Fibroblast of upper back skin (primary cell): Measurements from ENCODE around the gene CLIP4.

Experiments used
- DNase-seq: peaks from one replicate; pipeline ENCODE4 v3.0.0-alpha.2; 2013

Gene CLIP4

DNA sequence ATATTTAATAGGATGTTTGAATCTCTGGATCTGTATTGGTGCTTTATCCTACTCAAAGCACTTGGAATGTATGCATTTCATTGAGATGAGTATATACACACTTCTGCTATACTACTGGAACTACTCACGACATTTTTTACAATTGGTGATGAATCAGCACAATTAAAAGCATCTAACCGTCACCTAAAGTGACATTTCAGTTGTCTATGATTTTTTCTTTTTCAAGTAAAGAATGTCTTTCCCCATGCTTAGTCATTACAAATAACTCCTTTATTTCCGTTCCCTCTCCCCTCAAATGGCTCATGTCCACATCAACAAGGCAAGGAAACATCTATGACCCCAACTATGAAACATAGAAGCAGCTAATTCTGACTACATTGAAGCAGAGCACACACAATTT is 77.3 kb downstream of the CLIP4 start:
- DNase-seq: peak; percentile 87

DNA sequence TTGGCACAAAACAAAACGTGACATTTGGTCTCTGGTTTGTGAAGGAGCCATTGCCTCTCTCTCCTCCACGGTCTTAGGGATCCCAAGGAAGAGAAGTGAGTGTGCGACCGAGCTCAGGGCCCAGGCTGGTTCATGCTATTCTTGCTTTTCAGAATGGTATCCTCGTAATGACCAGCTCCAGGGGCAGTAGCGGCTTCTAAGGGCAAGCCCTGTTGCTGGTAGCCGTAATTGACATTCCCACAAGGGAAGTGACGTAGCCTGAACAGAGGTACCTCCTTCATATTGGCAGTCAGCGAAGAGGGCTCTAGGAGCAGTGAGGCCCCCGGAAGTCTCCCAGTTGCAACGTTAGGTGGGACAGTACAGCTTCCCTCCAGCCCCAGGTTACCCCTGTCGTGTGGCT is 77.9 kb downstream of the CLIP4 start:
- DNase-seq: no peak

DNA sequence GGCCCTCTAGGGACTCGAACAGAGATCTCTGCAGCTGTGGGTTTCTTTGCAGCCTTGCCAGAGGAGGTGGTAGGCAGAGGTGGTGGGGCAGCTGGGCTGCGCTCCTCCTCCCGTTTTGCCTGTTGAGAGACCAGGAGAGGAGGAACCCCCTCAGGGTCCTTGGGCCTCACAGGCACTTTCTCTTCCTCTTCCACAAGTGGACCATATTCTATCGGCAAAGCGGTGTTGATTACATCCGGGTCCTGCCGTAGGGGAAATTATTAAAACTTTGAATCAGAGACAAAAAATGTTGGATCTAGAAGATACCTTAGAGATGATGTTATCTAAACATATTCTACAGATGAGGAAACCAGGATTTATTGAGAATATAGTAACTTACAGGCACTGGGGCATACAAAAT is 78.5 kb downstream of the CLIP4 start:
- no peak for DNase-seq

DNA sequence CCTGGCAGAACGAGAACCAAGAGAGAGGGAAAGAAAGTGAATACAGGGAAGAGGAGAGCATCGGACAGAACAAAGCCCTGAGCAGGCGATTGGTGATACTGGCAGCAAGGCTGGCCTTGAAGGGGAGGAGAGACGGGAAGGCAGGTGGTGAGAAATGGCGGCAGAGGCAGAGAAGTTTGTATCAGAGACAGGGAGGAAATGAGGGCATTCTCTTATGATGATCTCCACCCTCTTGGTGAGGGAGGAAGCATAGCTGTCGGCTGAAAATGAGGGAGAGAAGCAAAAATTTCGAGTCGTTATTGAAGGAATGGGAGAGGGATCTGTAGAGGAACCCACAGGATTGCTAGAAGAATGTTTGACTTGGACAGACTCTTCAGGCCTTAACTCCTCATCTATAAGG is 80.6 kb downstream of the CLIP4 start:
- peak; percentile 42 for DNase-seq

DNA sequence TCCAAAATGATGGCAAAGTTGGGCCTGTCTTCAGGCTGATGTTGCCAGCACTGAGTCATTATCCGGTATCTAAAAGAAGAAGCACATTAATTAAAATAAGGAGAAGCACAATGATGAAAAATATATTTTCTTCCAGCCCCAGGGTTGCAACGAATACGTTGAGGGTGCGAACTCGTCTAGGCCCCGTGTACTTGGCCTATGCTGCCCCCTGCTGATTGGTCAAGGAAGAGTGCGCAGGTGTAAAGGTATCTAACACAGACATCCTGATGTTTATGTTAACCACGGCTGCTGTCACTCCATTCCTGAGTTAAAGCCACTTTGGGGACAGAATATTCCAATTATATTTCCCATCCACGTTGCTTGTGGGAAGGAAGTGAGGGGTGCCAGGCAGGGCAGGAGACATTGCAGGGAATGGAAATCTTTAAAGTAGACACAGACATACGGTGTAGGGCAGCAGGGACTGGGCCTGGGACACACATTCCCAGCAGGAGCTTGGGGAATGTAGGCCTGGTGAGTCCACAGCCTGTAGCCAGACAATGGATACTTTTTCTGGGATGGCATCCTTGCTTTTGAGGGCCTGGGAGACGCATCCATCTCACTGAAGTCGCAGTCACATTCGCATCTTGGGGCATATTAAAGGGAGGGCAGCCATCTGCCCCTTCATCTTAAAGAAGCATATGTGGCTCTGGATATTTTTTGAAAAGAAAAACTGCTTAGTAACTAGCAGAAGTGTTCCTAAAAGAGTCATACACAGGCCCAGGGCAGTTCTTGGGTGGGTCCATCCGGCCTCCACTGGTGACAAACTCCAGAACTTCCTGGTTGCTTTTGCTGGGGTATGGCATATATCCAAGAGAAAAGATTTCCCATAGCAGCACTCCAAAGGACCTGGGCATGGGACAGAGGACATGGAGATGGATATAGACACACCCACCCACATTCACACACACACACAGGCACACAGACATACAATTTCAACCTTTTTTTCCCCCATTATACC is 81.9 kb downstream of the CLIP4 start:
- peak; percentile 64 for DNase-seq

DNA sequence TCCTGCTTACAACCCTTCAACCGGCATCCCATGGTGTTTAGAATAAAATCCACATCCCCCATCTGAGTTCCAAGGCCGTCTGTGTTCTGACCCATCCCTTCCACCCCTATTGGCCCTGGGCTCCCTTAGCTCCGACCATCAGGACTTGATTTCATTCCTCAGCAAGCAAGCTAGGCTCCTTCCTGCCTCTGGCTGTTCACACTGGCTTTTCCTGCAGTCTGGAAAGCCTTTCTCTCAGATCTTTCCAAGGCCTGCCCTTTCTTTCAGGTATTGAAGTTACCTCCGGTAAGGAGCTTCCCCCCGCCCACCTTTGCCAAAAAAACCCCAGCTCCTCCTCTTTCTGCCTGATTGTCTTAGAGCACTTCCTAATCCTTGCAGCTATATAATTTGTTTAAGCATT is 86.8 kb downstream of the CLIP4 start:
- DNase-seq: no peak

DNA sequence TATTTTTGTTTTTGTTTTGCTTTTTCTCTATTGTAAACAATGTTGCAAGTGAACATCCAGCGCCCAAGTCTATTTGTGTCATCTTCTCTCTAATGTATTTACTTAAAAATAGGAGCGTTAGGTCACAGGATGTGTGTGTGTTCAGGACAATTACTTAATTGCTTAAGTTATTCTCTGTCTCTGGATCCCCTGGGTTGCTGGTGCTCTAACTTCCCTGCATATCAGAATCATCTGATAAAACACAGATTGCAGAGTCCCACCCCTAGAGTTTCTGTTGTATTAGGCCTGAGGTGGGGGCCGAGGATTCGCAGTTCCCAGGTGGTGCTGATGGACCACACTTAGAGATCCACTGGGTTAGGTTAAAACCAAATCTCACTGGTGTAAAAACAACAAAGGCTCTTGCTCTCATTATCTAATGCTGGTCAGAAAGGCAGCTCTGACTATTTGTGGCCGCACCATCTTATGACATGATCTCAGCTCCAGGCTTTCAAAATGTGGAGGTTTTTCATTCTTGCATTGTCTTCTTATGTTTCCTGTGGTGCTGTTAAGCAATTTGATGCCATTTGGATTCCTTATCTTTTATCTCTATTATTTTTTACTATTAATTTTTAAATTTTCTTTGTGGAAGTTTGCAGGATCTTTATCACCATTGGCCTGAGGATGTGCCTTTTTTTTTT is 87.7 kb downstream of the CLIP4 start:
- DNase-seq: no peak

DNA sequence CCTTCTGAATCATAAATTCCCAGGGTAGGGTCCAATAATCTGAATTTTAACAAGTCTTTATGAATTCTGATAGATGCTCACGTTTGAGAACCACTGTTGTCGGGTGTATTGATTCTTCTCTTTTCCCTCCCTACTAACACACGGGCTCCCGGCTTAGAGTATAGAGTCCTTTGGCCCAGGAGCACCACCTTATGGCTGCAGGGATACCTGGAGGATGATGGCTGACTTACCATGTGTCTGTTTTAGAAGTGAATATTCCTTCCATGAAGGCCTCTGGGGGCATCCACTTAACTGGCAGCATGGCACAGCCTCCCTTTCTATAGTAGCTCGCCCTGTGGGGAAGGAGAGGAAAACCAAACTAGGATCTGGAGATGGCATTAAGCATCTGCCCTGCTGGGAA is 91.7 kb downstream of the CLIP4 start:
- DNase-seq: no peak

DNA sequence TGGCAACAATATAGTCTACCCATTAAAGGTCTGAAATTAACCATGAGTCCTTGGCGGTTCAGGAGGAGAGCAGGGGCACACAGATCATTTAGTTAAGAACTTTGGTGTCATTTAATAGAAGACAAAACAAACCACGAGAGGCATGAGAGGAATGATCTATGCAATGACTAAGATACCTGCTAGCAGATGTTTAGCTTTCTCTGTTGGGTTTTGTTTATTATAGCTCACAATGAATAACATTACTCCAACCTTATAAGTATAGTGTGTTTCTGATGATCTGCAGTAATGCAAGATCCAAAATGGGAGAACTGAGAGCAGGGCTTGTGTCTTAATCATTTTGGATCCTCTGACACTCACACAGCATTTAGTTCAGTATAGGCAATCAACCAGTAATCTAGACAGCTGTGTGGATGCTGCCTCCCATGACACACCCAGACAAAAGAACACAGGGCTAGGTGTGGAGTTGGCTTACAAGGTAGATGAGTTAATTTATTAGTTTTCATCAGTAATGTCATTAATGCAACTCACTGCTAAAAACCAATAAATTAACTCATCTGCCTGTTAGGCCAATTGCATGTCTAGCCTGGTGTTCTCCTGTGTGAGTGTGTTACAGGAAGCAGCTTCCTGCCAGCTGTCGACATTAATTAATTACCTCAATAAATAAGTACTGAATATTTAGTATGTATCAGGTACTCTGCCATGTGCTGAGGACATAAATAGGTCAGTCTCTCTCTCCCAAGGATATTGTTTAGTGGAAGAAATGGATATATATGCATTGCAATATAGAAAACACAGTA is 92.3 kb downstream of the CLIP4 start:
- no peak for DNase-seq

DNA sequence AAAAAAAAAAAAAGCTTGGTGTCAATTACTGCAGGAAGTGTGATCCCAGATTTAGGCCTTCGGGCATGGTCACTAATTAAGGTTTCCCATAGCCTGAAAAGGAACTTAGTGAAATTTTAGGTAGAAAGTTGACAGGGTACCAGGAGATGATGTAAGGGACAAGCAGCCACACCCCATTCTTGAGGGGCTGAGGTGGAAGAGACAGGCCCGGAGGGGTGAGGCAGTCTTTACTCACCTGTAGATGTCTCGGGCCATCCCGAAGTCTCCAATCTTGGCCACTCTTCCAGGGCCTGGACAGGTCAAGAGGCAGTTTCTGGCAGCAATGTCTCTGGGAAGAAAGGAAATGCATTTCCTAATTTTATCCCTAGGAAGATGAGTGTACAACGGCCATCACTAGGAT is 94.3 kb downstream of the CLIP4 start:
- no peak for DNase-seq

DNA sequence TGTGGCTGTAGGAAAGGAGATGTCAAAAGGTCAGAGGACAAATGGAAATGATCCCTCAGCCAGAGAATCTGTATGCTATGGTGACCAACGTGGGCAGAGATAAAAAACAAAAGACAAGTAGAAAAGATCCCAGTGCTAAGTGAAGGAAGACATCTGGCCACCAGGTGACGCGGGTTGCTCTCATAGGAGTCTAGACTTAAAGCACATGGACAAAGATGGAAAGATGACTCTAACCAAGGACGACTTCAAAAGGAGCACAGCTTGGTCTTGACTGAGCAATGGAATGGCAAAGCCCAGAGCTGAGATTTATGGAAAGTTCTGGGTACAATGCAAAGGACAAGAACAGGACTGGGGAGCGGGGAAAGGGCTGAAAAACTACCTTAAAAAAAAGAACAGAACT is 96.8 kb downstream of the CLIP4 start:
- no peak for DNase-seq

DNA sequence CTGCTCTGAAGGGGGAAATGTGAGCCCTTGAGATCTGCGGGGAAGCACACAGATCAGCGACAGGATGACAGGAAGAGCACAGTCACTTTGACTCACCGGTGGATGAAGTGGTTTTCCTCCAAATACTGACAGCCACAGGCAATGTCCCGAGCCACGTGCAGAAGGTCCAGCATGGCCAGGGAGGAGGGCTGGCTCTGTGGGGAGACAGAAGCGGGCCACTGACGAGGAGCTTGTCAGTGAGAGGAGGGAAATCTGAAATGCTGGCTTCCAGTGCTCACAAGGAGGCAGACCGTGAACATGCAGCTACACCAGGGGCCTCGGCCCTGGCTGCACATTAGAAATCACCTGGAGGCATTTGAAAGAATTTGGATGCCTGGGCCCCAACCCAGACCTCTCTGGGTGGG is 98.7 kb downstream of the CLIP4 start:
- DNase-seq: no peak

DNA sequence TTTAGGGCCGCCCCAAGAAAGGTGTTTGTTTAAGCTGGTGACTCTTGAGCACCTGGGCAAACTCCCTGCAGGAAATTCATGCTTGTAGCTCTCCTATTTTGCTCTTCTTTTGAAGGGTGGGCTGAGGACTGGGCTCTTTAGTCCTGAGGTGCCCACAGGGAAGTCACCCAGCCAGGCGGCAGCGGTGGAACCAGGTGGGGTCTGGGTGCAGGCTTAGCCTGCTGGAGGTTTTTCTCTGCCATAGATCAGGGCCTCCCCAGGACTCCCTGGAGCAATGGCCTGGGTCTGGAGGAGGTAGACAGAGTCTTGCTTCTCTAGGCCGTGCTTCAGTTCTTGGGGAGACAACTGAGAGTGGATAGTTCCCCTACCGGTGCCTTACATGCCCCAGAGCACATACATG is 99.9 kb downstream of the CLIP4 start:
- DNase-seq: no peak

DNA sequence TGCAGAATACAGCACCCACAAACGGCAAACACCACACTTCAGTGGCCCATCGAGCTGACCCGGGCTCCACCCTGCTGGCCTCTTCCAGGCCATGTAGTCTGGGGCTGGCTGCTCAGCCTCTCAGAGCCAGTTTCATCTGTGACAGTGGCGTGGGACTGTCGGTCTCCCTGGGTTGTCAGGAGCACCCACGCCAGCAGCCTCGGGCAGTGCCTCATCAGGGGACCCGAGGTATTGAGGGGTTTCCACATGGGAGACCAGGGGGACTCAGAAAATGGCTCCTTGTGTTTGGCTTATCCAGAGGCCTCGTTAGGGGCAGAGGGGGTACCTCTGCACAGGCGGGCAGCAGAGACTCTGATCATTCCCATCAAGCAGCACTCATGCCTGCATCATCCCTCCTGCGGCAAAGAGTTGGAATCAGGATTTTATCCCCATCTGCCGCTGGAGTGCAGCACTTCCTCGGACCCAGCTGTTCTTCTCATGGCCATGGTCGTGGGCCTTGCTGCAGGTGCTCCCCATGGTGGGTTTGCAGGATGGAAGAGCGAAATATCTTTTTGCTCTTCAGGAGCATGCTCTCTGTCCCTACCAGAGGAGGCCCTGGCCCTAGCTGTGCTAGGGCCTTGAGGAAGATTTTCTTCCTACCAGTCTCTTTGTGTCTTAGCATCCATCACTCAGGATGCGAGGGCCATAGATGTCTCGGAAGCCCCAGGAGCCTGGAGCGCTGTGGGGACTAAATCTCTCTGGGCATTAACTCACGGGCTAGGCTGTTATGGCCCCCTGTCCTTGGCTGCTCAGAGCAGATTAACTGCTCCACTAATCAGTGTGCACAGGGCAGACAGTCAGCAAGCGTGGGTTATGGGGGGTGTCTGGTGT is 100.8 kb downstream of the CLIP4 start:
- DNase-seq: no peak

DNA sequence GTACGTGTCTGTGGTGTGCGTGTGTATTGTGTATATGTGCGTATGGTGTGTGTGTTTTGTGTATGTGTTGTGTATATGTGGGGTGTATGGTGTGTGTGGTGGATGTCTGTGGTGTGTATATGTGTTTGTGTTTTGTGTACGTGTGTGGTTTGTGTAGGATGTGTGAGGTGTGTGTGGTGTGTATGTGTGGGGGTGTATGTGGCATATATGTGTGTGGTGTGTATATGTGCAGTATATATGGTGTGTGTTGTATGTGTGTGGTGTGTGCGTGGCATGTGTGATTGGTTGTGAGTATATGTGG is 101.3 kb downstream of the CLIP4 start:
- no peak for DNase-seq

DNA sequence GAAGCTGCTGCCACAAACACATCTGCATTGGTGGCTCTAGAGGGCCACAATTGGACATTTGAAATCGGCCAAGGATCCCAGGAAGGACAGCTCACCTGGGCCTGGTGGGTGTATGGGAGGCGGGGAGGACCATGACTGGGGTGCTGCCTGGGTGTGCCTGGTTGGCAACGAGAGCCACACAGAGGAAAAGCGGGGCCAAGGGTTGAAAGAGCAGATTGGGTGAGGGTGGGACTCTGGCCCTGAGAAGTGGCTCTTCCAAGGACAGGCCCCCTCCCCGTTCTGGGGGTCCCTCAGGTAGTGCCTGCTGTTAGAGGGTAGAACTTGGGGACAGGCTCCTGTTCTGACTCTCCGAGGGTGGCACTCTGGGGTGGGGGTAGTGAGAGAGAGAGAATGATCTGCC is 102.9 kb downstream of the CLIP4 start:
- DNase-seq: no peak

DNA sequence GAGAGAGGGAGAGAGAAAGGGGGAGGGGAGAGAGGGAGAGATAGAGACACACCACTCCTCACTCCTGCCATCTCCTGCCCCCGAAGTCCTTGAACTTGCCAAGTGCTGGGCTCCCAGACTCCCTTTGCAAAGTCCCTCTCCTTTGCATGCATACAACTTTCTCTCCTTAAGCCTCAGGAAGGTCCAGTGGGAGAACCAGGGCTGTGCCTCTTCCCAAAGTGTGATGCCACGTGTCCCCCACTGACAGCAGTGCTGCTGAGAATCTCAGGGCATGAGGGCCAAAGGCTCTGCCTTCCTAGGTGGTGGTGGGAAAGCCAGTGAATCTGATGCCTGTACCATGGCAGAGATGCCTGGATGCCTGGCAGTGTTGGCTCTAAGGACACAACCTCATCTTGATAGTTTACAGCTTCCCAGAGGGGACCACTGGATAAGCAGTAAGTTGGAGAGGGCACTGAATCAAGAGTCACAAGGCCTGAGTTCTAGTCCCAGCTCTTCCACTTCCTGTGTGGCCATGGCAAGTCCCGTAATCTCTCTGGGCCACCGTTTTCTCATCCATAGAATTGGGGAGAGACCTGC is 103.4 kb downstream of the CLIP4 start:
- DNase-seq: no peak

DNA sequence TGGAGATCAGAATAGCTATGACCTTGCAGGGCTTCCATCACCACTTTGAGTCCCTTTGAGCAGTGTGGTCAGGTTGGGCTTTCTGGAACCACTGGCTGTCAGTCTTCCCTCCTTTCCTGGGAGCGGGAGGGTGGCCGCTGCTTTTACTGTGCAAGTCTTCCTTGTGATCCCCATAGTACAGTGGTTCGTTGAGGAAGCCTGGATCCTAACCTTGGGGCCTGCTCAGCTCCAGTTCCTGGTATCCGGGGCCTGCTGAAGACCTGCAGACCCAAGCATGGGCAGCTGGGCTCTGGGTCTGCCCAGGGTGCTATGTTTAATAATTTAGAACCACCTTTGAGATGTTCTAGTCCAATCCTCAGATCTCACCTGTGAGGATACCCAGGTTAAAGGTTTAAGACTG is 104.2 kb downstream of the CLIP4 start:
- no peak for DNase-seq

DNA sequence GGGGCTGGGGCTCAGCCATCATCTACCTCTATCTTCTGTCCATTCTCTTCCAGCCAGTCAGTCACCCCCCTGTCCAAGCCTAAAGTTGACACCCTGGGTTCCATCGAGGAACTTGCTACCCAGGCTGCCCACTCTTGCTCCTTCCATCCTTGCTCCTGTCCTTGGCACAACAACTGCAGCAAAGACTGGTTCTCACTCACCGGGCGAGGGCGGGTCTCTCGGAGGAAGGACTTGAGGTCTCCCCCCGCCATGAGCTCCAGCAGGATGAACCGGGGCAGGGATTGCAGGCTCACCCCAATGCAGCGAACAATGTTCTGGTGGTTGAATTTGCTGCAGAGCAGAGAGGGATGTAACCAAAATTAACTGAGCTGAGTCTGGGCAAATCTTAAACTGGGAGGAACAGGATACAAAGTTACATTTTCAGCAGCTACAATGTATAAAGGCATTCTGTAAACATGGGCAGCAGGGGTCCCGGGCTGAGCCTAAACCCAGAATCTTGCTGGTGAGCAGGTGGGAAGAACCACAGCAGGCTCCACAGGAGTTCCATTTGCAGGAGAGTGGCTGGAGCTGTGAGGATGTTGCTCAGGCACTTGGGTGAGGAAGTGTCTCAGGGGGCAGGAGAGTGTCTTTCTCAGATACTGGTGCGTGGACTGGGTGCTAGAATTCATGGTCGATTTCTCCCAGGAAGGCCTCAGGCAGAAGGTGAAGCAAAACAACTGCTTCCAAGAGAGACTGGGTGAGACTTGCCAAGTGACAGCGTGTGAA is 105.5 kb downstream of the CLIP4 start:
- DNase-seq: no peak

DNA sequence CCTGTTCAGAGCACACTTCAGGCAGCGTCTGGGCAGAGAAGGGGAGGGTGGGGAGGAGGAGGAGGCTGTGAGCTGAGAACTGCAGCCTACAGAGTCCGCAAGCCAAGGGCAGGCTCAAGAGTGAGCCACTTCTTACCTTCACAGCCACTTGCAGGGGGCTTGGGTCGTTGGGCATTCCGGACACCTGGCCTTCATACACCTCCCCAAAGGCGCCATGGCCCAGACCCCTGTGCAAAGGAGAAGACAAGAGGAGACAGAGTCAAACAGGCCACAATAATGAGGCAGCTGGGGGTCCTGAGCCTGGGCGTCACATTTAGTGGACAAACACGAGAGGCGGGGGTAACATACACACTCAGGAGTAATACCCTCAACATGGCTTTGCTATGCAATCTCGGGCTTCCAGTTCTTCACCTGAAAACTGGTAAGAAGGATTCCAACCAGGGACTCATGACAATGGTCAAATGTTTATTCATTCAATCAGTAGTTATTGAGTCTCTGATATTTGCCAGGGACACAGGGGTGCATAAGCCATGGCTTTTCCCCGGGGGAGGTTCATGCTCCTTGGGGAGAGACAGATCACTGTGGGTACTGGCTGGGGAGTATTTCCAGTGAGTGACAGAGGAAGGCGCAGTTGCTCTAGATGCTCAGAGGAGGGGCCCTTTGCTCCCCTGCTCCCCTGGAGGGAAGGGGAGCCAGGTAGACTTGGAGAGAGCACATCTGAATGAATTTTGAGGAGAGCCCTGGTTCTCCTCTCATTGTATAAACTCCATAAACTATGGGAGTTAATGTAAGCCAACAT is 107.4 kb downstream of the CLIP4 start:
- no peak for DNase-seq

DNA sequence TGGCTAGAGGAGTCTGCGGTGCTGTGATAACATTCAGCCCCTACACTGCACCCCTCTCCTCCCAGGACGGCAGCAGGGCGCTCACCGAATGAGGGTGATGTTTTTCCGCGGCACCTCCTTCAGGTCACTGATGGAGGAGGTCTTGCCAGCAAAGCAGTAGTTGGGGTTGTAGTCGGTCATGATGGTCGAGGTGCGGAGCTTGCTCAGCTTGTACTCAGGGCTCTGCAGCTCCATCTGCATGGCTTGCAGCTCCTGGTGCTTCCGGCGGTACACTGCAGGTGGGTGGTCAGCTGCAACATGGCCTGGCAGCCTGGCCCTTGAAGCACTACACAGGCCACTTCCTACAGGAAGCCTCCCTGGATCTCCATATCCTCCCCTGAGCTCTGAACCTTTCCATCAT is 108.0 kb downstream of the CLIP4 start:
- no peak for DNase-seq
